HG03378 (cell line): ENCODE results near the gene SLFN12L.

Experiments used
- ATAC-seq: cut with Tn5 transposase; IDR thresholded peaks from one replicate; pipeline ENCODE4 v1.9.1; 2021; ENCODE audit warnings: mild to moderate bottlenecking, moderate library complexity; ENCODE audit not compliant: unreplicated experiment

The SLFN12L gene

GRCh38 chr17:35433075-35433894 lies 104.2 kb downstream of the SLFN12L start:
- ATAC-seq, result no peak

GRCh38 chr17:35432176-35433074 lies 105.1 kb downstream of the SLFN12L start, which contains the start of gene SLFN12:
TSS of gene SLFN12 (minus strand) at chr17:35432500. CDS start at chr17:35423028, 9,472 bp downstream.
- peak; percentile 51 for ATAC-seq

GRCh38 chr17:35429702-35430101 lies 107.8 kb downstream of the SLFN12L start:
- no peak for ATAC-seq

GRCh38 chr17:35428229-35428628 lies 109.2 kb downstream of the SLFN12L start:
- ATAC-seq, result no peak

GRCh38 chr17:35423761-35424160 lies 113.7 kb downstream of the SLFN12L start:
- no peak for ATAC-seq
